OCI-LY3 (cell line): ENCODE measurements around the gene NTN4.
A peak's percentile ranks its signal among the peaks of the same experiment; 100 is the strongest.

Source experiments
- H2AFZ ChIP-seq: fragments of 200-600, 300-600 bp; shearing (Covaris generic); 2 replicates; pipeline ENCODE4 v1.6.0; 2014; ENCODE audit warnings: antibody characterized with exemption, low read depth, low read length
- H3K27ac ChIP-seq: fragments of 200-600, 300-600 bp; sonication (generic); 2 replicates; pipeline ENCODE4 v1.5.1; 2014; ENCODE audit warnings: mild to moderate bottlenecking, low read length, moderate library complexity, mixed read lengths
- H3K27me3 ChIP-seq: fragments of 200-600, 300-600 bp; sonication (generic); 2 replicates; pipeline ENCODE4 v1.6.1; 2014; ENCODE audit warnings: low read depth, low read length, mixed read lengths
- H3K36me3 ChIP-seq: fragments of 200-600, 300-600 bp; sonication (generic); replicated peaks from 2 replicates; pipeline ENCODE3; 2014; ENCODE audit warnings: low read depth, low read length, mixed read lengths
- H3K4me1 ChIP-seq: fragments of 300-600, 200-600 bp; sonication (generic); 2 replicates; pipeline ENCODE4 v1.6.1; 2014; ENCODE audit warnings: low read length, mixed read lengths
- H3K4me2 ChIP-seq: fragments of 200-600, 300-600 bp; sonication (generic); 2 replicates; pipeline ENCODE4 v1.6.1; 2014; ENCODE audit warnings: low read length, mixed read lengths
- H3K4me3 ChIP-seq: fragments of 300-600, 200-600 bp; sonication (generic); 2 replicates; pipeline ENCODE4 v1.5.1; 2014; ENCODE audit warnings: antibody characterized with exemption, mild to moderate bottlenecking, low read length, moderate library complexity
- H3K79me2 ChIP-seq: fragments of 300-600, 200-600 bp; shearing (Covaris generic); 2 replicates; pipeline ENCODE4 v1.6.1; 2014; ENCODE audit warnings: mild to moderate bottlenecking, low read length, mixed read lengths
- H3K9ac ChIP-seq: fragments of 300-600, 200-600 bp; shearing (Covaris generic); 2 replicates; pipeline ENCODE4 v1.6.0; 2014; ENCODE audit warnings: mild to moderate bottlenecking, low read length, moderate library complexity
- H3K9me3 ChIP-seq: fragments of 200-600, 300-600 bp; shearing (Covaris generic); 2 replicates; pipeline ENCODE4 v1.6.1; 2014; ENCODE audit warnings: low read length, mixed read lengths; ENCODE audit not compliant: insufficient read depth
- H4K20me1 ChIP-seq: fragments of 200-600, 300-600 bp; sonication (generic); 2 replicates; pipeline ENCODE4 v1.6.1; 2016; ENCODE audit warnings: low read length, mixed read lengths; ENCODE audit not compliant: insufficient read depth
- CTCF ChIP-seq: fragments of 200-600, 300-600 bp; sonication (generic); IDR thresholded peaks from 2 replicates; pipeline ENCODE4 v1.5.1; 2014; ENCODE audit warnings: antibody characterized with exemption, low read length, low read depth
- EZH2phosphoT487 ChIP-seq: fragments of 200-600 bp; shearing (Covaris generic); IDR thresholded peaks from 2 replicates; pipeline ENCODE4 v1.6.1; 2018; ENCODE audit warnings: antibody characterized with exemption, mixed run types, low read depth

Gene NTN4

GRCh38 chr12:95723693-95724384 lies 66.7 kb downstream of the NTN4 start:
- TF ChIP-seq CTCF, result no peak
- TF ChIP-seq EZH2phosphoT487, result no peak
- Histone ChIP-seq H3K9me3 (peaks cover 9% of the 10 kb centered on the region), H3K4me2 (peak overlapping the region; percentile 39)

GRCh38 chr12:95721320-95721719 lies 69.2 kb downstream of the NTN4 start:
- 0 out of 2 replicates have a peak, but pooled peaks cover 5% of the 10 kb centered on the region for H3K27me3 ChIP-seq
- no peak for TF ChIP-seq EZH2phosphoT487
- TF ChIP-seq CTCF, result peak; percentile 22; the same call in 1 of the 2 replicates
- H3K9ac ChIP-seq, result no peak overlapping the region
- no peak overlapping the region for H2AFZ ChIP-seq
- H4K20me1 ChIP-seq, result no peaks in the 10 kb centered on the region
- no peaks in the 10 kb centered on the region for H3K79me2 ChIP-seq
- H3K9me3 ChIP-seq, result peaks cover 3% of the 10 kb centered on the region
- H3K4me3 ChIP-seq, result no peak overlapping the region
- no peak overlapping the region for H3K27ac ChIP-seq
- no peak overlapping the region for H3K4me2 ChIP-seq
- peaks cover 24% of the 10 kb centered on the region for H3K4me1 ChIP-seq
- H3K36me3 ChIP-seq, result no peaks in the 10 kb centered on the region

More at GRCh38 chr12:95723693-95724384, 66.7 kb downstream of the NTN4 start:
- no peaks in the 10 kb centered on the region for H4K20me1 ChIP-seq
- H3K79me2 ChIP-seq, result no peaks in the 10 kb centered on the region
- H3K9ac ChIP-seq, result no peak overlapping the region
- H3K36me3 ChIP-seq, result no peaks in the 10 kb centered on the region
- no peak overlapping the region for H2AFZ ChIP-seq
- H3K4me1 ChIP-seq, result peaks cover 24% of the 10 kb centered on the region
- H3K4me3 ChIP-seq, result no peak overlapping the region
- no peak overlapping the region for H3K27ac ChIP-seq
- H3K27me3 ChIP-seq, result 0 out of 2 replicates have a peak, but pooled peaks cover 5% of the 10 kb centered on the region

GRCh38 chr12:95720146-95720545 lies 70.4 kb downstream of the NTN4 start:
- Histone ChIP-seq H3K79me2 (no peaks in the 10 kb centered on the region), H3K9ac (no peak overlapping the region), H2AFZ (no peak overlapping the region), H3K4me1 (peaks cover 24% of the 10 kb centered on the region), H3K4me2 (no peak overlapping the region), H3K27ac (no peak overlapping the region), H3K27me3 (0 out of 2 replicates have a peak, but pooled peaks cover 5% of the 10 kb centered on the region), H3K9me3 (no peaks in the 10 kb centered on the region), H3K36me3 (no peaks in the 10 kb centered on the region), H3K4me3 (no peak overlapping the region), H4K20me1 (no peaks in the 10 kb centered on the region)
- TF ChIP-seq CTCF (no peak), EZH2phosphoT487 (no peak)

DNA sequence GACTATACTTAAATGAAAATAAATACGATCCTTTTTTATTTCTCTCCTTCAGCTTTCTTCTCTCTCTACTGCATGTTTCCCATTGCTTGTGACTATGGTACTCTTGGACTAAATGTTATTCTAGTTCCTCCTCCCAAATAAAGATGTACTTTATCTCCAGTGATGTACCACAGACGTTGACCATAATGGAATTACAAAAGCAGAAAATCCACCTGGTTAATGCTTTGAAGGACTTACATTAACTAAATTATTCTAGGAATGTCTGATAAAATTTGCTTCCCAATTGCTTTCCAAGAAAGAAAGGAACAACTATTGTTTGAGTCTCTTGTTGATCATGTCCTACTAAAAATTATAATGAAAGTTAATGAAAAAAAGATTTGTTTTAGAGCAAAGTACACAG lies 71.8 kb downstream of the NTN4 start:
- Histone ChIP-seq H3K4me2 (no peak overlapping the region), H2AFZ (no peak overlapping the region), H3K9me3 (no peaks in the 10 kb centered on the region), H3K27ac (no peak overlapping the region), H3K36me3 (no peaks in the 10 kb centered on the region), H4K20me1 (no peaks in the 10 kb centered on the region), H3K79me2 (no peaks in the 10 kb centered on the region), H3K4me3 (no peak overlapping the region), H3K27me3 (0 out of 2 replicates have a peak, but pooled peaks cover 5% of the 10 kb centered on the region), H3K9ac (no peak overlapping the region), H3K4me1 (peaks cover 13% of the 10 kb centered on the region)
- TF ChIP-seq CTCF (no peak), EZH2phosphoT487 (no peak)
